Left ventricle myocardium inferior (tissue), 1 donor: ENCODE results near the gene RBBP6. TPM values are rescaled to one million over a fixed set of nuclear protein-coding genes. Genes with fewer than 3 reads are reported as not detected.
"Not testable (repeated sequence)": the region's sequence is repeated elsewhere in the genome, so short reads cannot be mapped to it uniquely, and the experiment has no call there.

Source experiments
- DNase-seq: peaks from one replicate; pipeline ENCODE4 v3.0.0-alpha.2; 2020
- H3K27ac ChIP-seq: fragments of 200-600 bp; replicated peaks from 2 replicates; pipeline ENCODE4 v1.8.0; 2021
- H3K27me3 ChIP-seq: fragments of 200-600 bp; 2 replicates; pipeline ENCODE4 v1.8.0; 2021; ENCODE audit warnings: low read depth
- H3K36me3 ChIP-seq: fragments of 200-600 bp; 2 replicates; pipeline ENCODE4 v1.8.0; 2021
- H3K4me1 ChIP-seq: fragments of 200-600 bp; 2 replicates; pipeline ENCODE4 v1.8.0; 2021
- H3K4me3 ChIP-seq: fragments of 200-600 bp; 2 replicates; pipeline ENCODE4 v1.8.0; 2021; ENCODE audit warnings: mild to moderate bottlenecking, moderate library complexity
- H3K9me3 ChIP-seq: fragments of 200-600 bp; replicated peaks from 2 replicates; pipeline ENCODE4 v1.8.0; 2021
- CTCF ChIP-seq: fragments of 200-600 bp; IDR thresholded peaks from 2 replicates; pipeline ENCODE4 v1.8.0; 2021; ENCODE audit warnings: antibody characterized with exemption, mild to moderate bottlenecking, borderline replicate concordance
- intact Hi-C: fragments of 100-400 bp; cut with micrococcal nuclease; formaldehyde crosslinking; loops from one replicate; pipeline ENCODE4 v1.11.0; 2022
- long read RNA-seq: library from polyadenylated mRNA; unstranded; transcript quantifications from one replicate; pipeline ENCODE4 v2.0.0, GENCODE V29; 2021
- total RNA-seq: library from RNA; stranded (reverse); fragmentation: NEBNext Ultra II Directional; extraction: Animal tissue kit (Norgen Biotek cat#: 25700); gene quantifications from one replicate; pipeline ENCODE4 v1.2.1, GENCODE V29; 2021
- donor health status: DM: no; HTN: yes; CAD: no; lungs with severe emphysema.

Gene RBBP6
- total RNA-seq: 33.4 TPM
- long read RNA-seq, transcript RBBP6-204 (3 exons, 854 nt): major isoform, 32 of 51 reads
- long read RNA-seq, partial matches to known transcripts: 13 of 51 reads
- long read RNA-seq, other reads (novel, unspliced or antisense): 6 of 51 reads

- Histone ChIP-seq H3K9me3 (no peaks in the 10 kb centered on the region), H3K4me3 (peak within 1 kb of the TSS; percentile 98), H3K4me1 (peaks cover 57% of the 10 kb centered on the region), H3K27ac (peak within 1 kb of the TSS; percentile 100), H3K36me3 (no peaks in the 10 kb centered on the region), H3K27me3 (no peaks in the 10 kb centered on the region)
- TF ChIP-seq CTCF: peak; percentile 36
- DNase-seq: peak; percentile 94
- intact Hi-C loops: no loop called here
Observed at GRCh38 chr16:24539295-24539849, at the start of gene RBBP6. Gene RBBP6, plus strand, starts transcription at chr16:24539566. Its CDS starts 1,061 bp downstream, at chr16:24540627.

GRCh38 chr16:24490866-24491265 is 48.5 kb upstream of the RBBP6 start:
- intact Hi-C loops: no loop called here
- Histone ChIP-seq H3K9me3 (peaks cover 20% of the 10 kb centered on the region), H3K27ac (no peak overlapping the region), H3K27me3 (peaks cover 52% of the 10 kb centered on the region), H3K4me1 (no peaks in the 10 kb centered on the region), H3K4me3 (no peak overlapping the region), H3K36me3 (no peaks in the 10 kb centered on the region)
- no peak for DNase-seq
- no peak for TF ChIP-seq CTCF

- no peaks in the 10 kb centered on the region for H3K4me1 ChIP-seq
- no peak overlapping the region for H3K4me3 ChIP-seq
- peaks cover 20% of the 10 kb centered on the region for H3K9me3 ChIP-seq
- H3K36me3 ChIP-seq: no peaks in the 10 kb centered on the region
- H3K27me3 ChIP-seq: peaks cover 52% of the 10 kb centered on the region
- intact Hi-C loops: no loop called here
- no peak for DNase-seq
- H3K27ac ChIP-seq: no peak overlapping the region
- TF ChIP-seq CTCF: no peak
Observed at GRCh38 chr16:24491731-24492130, 47.6 kb upstream of the RBBP6 start.

- intact Hi-C loops: no loop called here
- no peaks in the 10 kb centered on the region for H3K36me3 ChIP-seq
- no peak overlapping the region for H3K4me3 ChIP-seq
- H3K27me3 ChIP-seq: peaks cover 58% of the 10 kb centered on the region
- H3K9me3 ChIP-seq: peaks cover 6% of the 10 kb centered on the region
- H3K27ac ChIP-seq: no peak overlapping the region
- H3K4me1 ChIP-seq: no peaks in the 10 kb centered on the region
- TF ChIP-seq CTCF: no peak
- DNase-seq: no peak
Observed at GRCh38 chr16:24493821-24494220, 45.5 kb upstream of the RBBP6 start.

- H3K9me3 ChIP-seq, H3K27ac ChIP-seq, DNase-seq, H3K36me3 ChIP-seq, H3K4me1 ChIP-seq, intact Hi-C loops, H3K4me3 ChIP-seq: not testable (repeated sequence)
- H3K27me3 ChIP-seq: peaks cover 62% of the 10 kb centered on the region
Observed at GRCh38 chr16:24495207-24495606, 44.2 kb upstream of the RBBP6 start.

- no peak for TF ChIP-seq CTCF
Observed at GRCh38 chr16:24497440-24497839, 41.9 kb upstream of the RBBP6 start.

More at GRCh38 chr16:24497440-24497839, 41.9 kb upstream of the RBBP6 start:
- H3K27ac ChIP-seq: no peak overlapping the region
- H3K4me3 ChIP-seq: no peak overlapping the region
- no peak for DNase-seq
- H3K9me3 ChIP-seq: peaks cover 3% of the 10 kb centered on the region
- peaks cover 63% of the 10 kb centered on the region for H3K27me3 ChIP-seq
- intact Hi-C loops: no loop called here
- H3K4me1 ChIP-seq: no peaks in the 10 kb centered on the region
- no peaks in the 10 kb centered on the region for H3K36me3 ChIP-seq
